Sciatic nerve (tissue), 2 donors: ENCODE measurements around the gene SLC22A6. TPM values are rescaled to one million over a fixed set of nuclear protein-coding genes. Genes with fewer than 3 reads are reported as not detected.

Source experiments
- ATAC-seq: fragments of 200-7000 bp; cut with Tn5 transposase; one replicate; pipeline ENCODE4 v1.9.1; 2020; ENCODE audit warnings: mild to moderate bottlenecking, moderate library complexity
- DNase-seq: peaks from one replicate; pipeline ENCODE4 v3.0.0-alpha.2; 2020; ENCODE audit warnings: low spot score
- intact Hi-C: fragments of 100-400 bp; cut with DNase I; formaldehyde crosslinking; loops from one replicate; pipeline ENCODE4 v1.14.2; 2022
- total RNA-seq: library from RNA; stranded (reverse); fragmentation: NEBNext Ultra II Directional; extraction: Animal tissue kit (Norgen Biotek cat#: 25700); gene quantifications from one replicate; pipeline ENCODE4 v1.2.1, GENCODE V29; 2021
- donor health status: DM: no; HTN: no; CAD: no.
- donor health status: DM: no; HTN: no; CAD: no.

Gene SLC22A6, protein sequence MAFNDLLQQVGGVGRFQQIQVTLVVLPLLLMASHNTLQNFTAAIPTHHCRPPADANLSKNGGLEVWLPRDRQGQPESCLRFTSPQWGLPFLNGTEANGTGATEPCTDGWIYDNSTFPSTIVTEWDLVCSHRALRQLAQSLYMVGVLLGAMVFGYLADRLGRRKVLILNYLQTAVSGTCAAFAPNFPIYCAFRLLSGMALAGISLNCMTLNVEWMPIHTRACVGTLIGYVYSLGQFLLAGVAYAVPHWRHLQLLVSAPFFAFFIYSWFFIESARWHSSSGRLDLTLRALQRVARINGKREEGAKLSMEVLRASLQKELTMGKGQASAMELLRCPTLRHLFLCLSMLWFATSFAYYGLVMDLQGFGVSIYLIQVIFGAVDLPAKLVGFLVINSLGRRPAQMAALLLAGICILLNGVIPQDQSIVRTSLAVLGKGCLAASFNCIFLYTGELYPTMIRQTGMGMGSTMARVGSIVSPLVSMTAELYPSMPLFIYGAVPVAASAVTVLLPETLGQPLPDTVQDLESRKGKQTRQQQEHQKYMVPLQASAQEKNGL
- not detected for total RNA-seq

DNA sequence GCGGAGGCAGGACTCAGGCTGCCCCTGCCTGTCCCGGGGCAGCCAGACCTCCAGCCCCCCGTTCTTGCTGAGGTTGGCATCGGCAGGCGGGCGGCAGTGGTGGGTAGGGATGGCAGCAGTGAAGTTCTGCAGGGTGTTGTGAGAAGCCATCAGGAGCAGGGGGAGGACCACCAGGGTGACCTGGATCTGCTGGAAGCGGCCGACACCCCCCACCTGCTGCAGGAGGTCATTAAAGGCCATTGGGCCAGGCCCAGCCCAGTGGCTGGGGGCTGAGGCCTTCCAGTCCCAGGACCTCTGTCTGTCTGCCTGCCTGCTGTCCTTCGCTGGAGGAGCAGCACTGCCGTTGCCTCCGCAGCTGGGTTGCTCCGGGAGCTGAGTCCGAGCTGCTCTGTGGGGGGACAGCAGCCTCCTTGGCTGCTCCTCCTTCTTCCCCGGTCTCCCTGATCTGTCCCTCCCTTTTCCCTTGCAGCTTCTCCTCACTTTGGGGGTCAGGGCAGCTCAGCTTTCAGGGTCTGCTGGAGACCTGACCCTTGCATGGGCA lies at the start of gene SLC22A6:
SLC22A6 (minus strand) TSS at position 517 of the 541 bp plus-strand sequence; CDS start at position 240, 277 bp downstream.
- no peak for DNase-seq
- intact Hi-C loops: no loop called here
- no peak for ATAC-seq

DNA sequence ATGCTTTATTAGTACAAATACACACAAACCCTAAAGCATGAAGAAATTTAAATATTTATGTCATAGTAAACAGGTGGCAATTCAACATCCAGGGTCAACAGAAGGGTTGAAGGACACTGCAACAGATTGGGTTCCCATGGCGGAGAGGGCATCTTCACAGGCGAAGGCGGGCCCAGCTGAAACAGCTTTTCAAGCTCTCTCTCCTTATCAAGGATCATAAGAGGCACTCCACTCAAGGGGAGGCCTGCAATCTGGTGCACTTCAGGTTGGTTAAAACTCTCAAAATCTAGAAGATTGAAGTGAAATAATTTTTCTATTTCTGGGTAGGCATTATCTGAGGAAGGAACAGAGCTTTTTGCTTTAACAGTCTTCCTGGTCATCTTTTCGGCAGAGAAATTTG lies 47.7 kb upstream of the SLC22A6 start:
- intact Hi-C loops: no loop called here
- ATAC-seq: no peak
- no peak for DNase-seq

- ATAC-seq (peak; percentile 94), DNase-seq (peak; percentile 95)
- intact Hi-C loops: loop anchor here (5.0 kb wide), 1 partner anchor 117 kb away; no protein-coding TSS in a partner anchor
These were observed 39.3 kb upstream of the SLC22A6 start for GRCh38 chr11:63023841-63024648.

DNA sequence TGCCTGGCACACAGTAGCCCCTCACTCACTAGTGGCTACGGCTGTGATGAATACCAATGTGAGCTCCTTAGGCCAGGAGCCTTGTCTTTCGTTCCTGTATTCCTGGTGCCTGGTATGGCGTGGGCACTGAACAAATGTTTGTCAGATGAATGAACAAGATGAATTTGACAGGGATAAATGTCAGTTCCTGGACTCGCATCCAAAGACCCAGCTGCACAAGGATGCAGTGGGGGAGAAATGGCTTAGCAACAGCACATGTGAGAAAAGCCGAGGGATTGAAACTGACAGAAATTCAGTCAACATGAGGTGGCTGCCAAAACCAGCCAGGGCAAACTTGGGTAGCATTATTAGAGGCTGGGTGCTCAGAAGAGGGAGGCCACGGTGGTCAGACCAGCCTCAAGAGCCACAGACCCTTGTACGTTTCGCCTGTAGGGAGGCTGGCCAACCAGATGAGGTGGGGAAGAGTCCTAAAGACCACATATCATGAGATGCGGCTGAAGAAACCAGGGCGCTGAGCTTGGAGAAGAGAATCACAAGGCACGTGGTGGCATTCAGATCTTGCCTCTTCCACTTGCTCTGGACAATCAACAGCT lies 38.6 kb upstream of the SLC22A6 start:
- DNase-seq: no peak
- intact Hi-C loops: loop anchor here (5.0 kb wide), 1 partner anchor 116 kb away; no protein-coding TSS in a partner anchor
- ATAC-seq: no peak

GRCh38 chr11:63022441-63022840 lies 37.7 kb upstream of the SLC22A6 start:
- DNase-seq: peak; percentile 36
- no peak for ATAC-seq
- intact Hi-C loops: loop anchor here (5.0 kb wide), 1 partner anchor 115 kb away; no protein-coding TSS in a partner anchor

GRCh38 chr11:63020671-63021291 lies 36.0 kb upstream of the SLC22A6 start:
- no peak for ATAC-seq
- intact Hi-C loops: loop anchor here (5.0 kb wide), 1 partner anchor 113 kb away; no protein-coding TSS in a partner anchor
- DNase-seq: peak; percentile 57

DNA sequence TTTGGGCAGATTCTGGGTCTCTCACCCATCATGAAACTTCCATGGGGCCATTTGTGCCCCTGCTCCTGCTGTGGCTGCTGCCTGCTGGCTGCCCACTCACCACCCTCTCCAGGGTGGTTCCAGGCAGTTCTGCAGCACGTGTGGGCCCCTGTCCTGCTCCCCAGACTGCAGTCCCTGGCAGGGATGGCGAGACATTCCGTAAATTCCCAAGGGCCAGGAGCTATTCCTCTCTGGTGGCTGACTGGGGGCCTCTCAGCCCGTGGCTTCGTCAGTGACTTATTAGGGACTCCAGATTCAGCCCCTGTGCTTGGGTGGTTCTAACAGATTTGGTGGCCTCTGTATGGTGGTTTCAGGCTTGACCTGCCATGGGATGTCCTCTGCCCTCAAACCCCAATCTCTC lies 34.7 kb upstream of the SLC22A6 start:
- ATAC-seq (no peak), DNase-seq (peak; percentile 19)
- intact Hi-C loops: no loop called here

DNA sequence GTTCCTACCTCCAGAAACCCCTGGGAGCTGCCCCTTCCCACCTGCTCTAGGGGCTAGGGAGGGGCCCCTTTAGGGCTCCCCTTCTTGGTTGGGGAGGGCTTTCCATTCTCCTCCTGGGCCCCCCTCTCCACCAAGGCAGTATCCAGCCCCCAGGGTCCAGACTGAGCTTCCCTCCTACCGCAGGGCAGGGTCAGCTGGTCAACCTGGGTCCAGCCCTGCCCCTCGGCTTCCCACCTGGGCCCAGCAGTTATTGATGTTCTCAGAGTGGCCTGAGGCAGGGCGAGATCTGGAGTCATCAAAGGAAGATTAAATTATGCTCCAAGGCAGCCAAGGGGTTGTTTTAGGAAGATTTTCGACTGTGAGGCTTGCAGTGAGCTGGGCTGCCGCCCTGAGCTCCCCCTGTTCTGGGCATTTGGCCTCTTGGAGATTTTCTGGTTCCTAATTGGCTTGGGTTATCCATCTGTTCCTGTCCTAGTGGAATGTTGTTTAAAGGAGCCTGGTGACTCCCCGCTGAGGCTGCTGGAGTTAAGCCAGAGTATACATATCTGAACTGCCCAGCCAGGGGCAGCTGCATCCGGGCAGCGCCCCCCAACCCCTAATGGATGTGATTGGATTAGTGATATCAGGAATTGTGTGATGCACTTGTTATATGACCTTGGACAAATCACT lies 32.7 kb upstream of the SLC22A6 start:
- ATAC-seq: no peak
- DNase-seq: peak; percentile 35
- intact Hi-C loops: no loop called here

GRCh38 chr11:63015521-63016215 lies 30.9 kb upstream of the SLC22A6 start, which contains the start of gene SLC22A8:
Gene SLC22A8 (minus strand): TSS chr11:63015841. CDS start chr11:63014958, 883 bp downstream.
- DNase-seq: no peak
- ATAC-seq: peak; percentile 28
- intact Hi-C loops: no loop called here

- intact Hi-C loops: no loop called here
- DNase-seq: no peak
- ATAC-seq: no peak
These were observed 29.8 kb upstream of the SLC22A6 start for GRCh38 chr11:63014408-63015055.

DNA sequence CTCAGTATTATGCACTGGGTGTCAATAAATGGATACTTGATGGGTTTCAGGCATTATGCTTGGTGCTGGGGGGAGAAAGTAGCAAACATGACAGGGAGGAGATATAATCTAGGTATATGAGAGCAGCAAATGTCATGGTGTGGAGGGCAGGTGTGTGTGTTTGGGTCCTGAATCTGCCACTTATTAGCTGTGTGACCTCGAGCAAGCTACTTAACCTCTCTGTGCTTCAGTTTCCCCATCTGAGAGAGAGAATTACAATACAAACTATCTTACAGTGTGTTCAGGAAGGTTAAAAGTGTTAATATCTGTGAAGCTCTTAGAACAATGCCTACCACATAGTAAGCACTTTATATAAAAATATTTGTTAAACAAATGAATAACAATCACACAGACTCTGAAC lies 28.1 kb upstream of the SLC22A6 start:
- ATAC-seq: no peak
- intact Hi-C loops: no loop called here
- no peak for DNase-seq

DNA sequence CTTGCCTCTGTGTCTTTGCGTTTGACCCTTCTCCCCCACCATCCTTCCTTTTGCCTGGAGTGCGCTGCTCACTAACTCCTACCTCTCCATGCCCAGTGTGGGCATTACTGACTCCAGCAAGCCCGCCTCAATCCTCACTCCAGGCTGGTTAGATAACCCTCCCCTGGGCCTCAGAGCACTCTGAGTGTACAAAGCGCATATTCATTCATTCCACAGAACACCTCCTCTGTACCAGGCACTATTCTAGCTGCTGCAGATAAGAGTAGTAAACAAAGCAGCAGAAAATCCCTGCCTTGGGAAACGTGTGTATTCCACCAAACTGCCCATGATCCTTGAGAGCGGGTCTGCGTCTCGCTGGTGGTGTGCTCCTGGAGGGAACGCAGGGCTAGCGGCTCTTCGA lies 27.7 kb upstream of the SLC22A6 start:
- DNase-seq (no peak), ATAC-seq (no peak)
- intact Hi-C loops: no loop called here

DNA sequence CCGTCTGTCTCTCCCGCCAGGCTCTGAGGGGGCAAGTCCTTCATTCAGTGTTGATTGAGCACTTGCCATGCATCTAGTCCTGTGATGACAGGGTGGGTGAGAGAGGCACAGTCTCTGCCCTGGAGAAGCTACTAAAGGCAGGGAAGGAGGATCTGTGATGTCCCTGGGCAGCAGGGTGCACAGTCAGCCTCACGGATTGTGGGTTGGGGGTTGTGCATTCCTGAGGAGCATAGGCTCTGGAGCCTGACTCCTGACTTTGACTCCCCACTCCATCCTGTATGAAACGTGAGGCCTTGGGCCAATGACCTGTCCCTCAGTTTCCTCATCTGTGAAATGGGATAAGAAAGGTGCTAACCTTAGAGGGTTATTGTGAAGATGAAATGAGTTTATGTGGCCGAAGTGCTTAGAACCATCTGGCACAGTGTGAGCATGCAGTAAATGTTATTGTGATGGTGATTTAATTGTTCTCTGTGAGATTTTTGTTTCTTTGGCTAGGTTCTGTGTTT lies 26.2 kb upstream of the SLC22A6 start:
- ATAC-seq (no peak), DNase-seq (no peak)
- intact Hi-C loops: no loop called here

DNA sequence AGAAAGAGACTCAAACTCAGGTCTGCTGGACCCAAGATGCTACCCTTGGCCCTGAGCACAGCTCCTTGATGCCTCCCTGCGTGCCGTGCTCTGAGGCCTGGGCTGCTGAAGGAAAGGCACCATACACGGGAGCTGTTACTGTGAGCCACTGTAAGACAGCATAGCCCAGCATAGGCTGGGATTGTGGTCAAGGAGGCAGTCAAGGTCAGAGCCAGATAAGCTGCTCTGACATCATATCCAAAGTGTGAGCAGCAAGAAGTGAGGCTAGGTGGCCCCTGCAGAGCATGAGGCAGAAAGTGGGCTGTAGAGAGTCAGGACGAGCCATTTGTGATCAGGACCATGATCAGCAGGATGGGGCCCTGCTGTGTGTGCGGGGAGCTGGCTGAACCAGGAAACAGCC lies 23.2 kb upstream of the SLC22A6 start:
- ATAC-seq: no peak
- intact Hi-C loops: no loop called here
- no peak for DNase-seq

DNA sequence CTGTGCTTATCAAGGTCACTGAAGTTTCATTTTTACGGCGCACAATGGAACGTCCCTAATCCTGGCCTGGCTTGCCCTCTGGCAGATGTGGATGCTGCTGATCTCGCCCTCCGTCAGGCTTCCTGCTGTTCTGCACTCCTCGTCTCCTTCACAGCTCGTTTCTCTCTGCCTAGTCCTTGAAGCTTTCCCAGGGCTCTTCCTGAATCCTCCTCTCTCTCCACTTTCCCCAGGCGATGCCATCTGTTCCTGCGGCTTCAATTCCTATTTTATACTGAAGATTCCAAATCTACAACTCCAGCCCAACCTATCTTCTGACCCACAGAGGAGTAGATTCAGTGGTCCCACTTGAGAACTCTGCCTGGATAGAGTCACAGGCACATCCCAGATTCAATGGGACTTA lies 16.7 kb upstream of the SLC22A6 start:
- ATAC-seq (no peak), DNase-seq (no peak)
- intact Hi-C loops: no loop called here

- DNase-seq: no peak
- ATAC-seq: no peak
- intact Hi-C loops: no loop called here
These were observed 14.9 kb upstream of the SLC22A6 start for GRCh38 chr11:62999649-63000048.

DNA sequence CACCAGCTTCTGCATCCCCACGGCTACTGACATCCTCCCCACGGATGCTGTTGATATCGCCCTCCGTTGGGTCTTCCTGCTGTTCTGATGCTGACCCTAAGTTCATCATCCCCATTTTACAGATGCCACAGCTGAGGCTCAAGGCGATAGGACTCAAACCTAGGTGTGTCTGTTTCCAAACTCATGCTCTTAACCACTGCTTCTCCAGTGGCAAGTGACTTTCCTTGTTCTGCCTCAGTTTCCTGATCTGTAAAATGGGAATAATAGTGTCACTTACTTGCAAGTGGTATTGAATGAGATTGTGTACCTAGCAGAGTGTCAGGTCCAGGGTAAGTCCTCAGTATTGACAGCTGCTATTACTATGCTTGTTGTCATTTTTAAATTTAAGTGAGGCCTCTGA lies 14.4 kb upstream of the SLC22A6 start:
- intact Hi-C loops: no loop called here
- ATAC-seq: no peak
- DNase-seq: no peak
